Activated naive CD4-positive, alpha-beta T cell treated with anti-CD3 and anti-CD28 coated beads, Interleukin-2, amount 50 U/mL, for 16 hours (primary cell): ENCODE results near the gene CCDC33.

ENCODE experiments used
- DNase-seq: peaks from one replicate; pipeline ENCODE4 v3.0.0-alpha.2; 2020

Gene CCDC33

GRCh38 chr15:74233373-74233772 is 2.8 kb upstream of the CCDC33 start:
- DNase-seq = no peak

- no peak for DNase-seq
These were observed 2.1 kb upstream of the CCDC33 start for GRCh38 chr15:74233851-74234597.

- no peak for DNase-seq
These were observed 1.6 kb upstream of the CCDC33 start for GRCh38 chr15:74234598-74234875.

- no peak for DNase-seq
These were observed 3.1 kb downstream of the CCDC33 start for GRCh38 chr15:74239051-74239705.

- DNase-seq = no peak
These were observed 4.0 kb downstream of the CCDC33 start for GRCh38 chr15:74240002-74240568.

- no peak for DNase-seq
These were observed 4.9 kb downstream of the CCDC33 start for GRCh38 chr15:74240897-74241614.

- no peak for DNase-seq
These were observed 6.5 kb downstream of the CCDC33 start for GRCh38 chr15:74242441-74243185.

- no peak for DNase-seq
These were observed 7.3 kb downstream of the CCDC33 start for GRCh38 chr15:74243431-74243830.

- no peak for DNase-seq
These were observed 8.8 kb downstream of the CCDC33 start for GRCh38 chr15:74244822-74245341.

GRCh38 chr15:74245342-74245931 is 9.3 kb downstream of the CCDC33 start:
- DNase-seq = peak; percentile 19

GRCh38 chr15:74250266-74250665 is 14.1 kb downstream of the CCDC33 start:
- no peak for DNase-seq

- no peak for DNase-seq
These were observed 15.1 kb downstream of the CCDC33 start for GRCh38 chr15:74251131-74251811.

- DNase-seq = no peak
These were observed 16.2 kb downstream of the CCDC33 start for GRCh38 chr15:74252291-74252690.

GRCh38 chr15:74252721-74253120 is 16.6 kb downstream of the CCDC33 start:
- DNase-seq = no peak

GRCh38 chr15:74253211-74253921 is 17.2 kb downstream of the CCDC33 start:
- DNase-seq = no peak

- no peak for DNase-seq
These were observed 21.0 kb downstream of the CCDC33 start for GRCh38 chr15:74257105-74257504.

GRCh38 chr15:74257623-74258022 is 21.5 kb downstream of the CCDC33 start:
- no peak for DNase-seq

GRCh38 chr15:74258456-74259291 is 22.5 kb downstream of the CCDC33 start:
- DNase-seq = no peak

GRCh38 chr15:74259292-74259648 is 23.1 kb downstream of the CCDC33 start:
- no peak for DNase-seq
